Keratinocyte (primary cell): ENCODE measurements around the gene SETDB1. TPM values are rescaled to one million over a fixed set of nuclear protein-coding genes. Genes with fewer than 3 reads are reported as not detected.

Experiments used
- DNase-seq: peaks from one replicate; pipeline ENCODE4 v3.0.0-alpha.2; 2011; ENCODE audit warnings: low read depth, missing footprints, low spot score
- FAIRE-seq: peaks from 2 replicates; lab custom pipeline; 2011; peaks lifted over from hg19 to GRCh38; lab: Jason Lieb, UNC
- H2AFZ ChIP-seq: 2 replicates; pipeline ENCODE4 v1.6.0; 2012; ENCODE audit warnings: low read length, control low read depth, inconsistent platforms; ENCODE audit not compliant: control insufficient read depth
- H3K27ac ChIP-seq: 2 replicates; pipeline ENCODE4 v1.5.1; 2011; ENCODE audit warnings: low read length; ENCODE audit not compliant: control insufficient read depth, insufficient read depth
- H3K27me3 ChIP-seq: 3 replicates; pipeline ENCODE4 v1.6.0; 2011; ENCODE audit warnings: low read length; ENCODE audit not compliant: control insufficient read depth, insufficient read depth; ENCODE audit errors: extremely low read depth
- H3K36me3 ChIP-seq, 2 experiments: 2 replicates in 1 of 2; 3 replicates in 1 of 2; pipeline ENCODE4 v1.5.1; 2011; ENCODE audit warnings: low read length in 2 of 2, mild to moderate bottlenecking in 1 of 2; ENCODE audit not compliant: control insufficient read depth in 2 of 2, insufficient read depth in 2 of 2; ENCODE audit errors: extremely low read depth in 1 of 2
- H3K4me1 ChIP-seq: 3 replicates; pipeline ENCODE4 v1.5.1; 2011; ENCODE audit warnings: low read length; ENCODE audit not compliant: control insufficient read depth, insufficient read depth; ENCODE audit errors: extremely low read depth
- H3K4me2 ChIP-seq: 3 replicates; pipeline ENCODE4 v1.6.0; 2011; ENCODE audit warnings: low read depth, low read length; ENCODE audit not compliant: control insufficient read depth, insufficient read depth; ENCODE audit errors: extremely low read depth
- H3K4me3 ChIP-seq, 3 experiments: fragments of 200-600 bp in 1 of 3; sonication (generic) in 1 of 3; 2 replicates in 2 of 3; 3 replicates in 1 of 3; pipeline ENCODE4 v1.5.1; 2011 to 2016; ENCODE audit warnings: low read length in 3 of 3, mild to moderate bottlenecking in 3 of 3, control low read depth in 2 of 3, inconsistent platforms in 1 of 3, low read depth in 1 of 3, mixed read lengths in 1 of 3, mixed run types in 1 of 3, moderate library complexity in 1 of 3; ENCODE audit not compliant: control insufficient read depth in 2 of 3, insufficient read depth in 2 of 3; ENCODE audit errors: extremely low read depth in 1 of 3
- H3K79me2 ChIP-seq: 2 replicates; pipeline ENCODE4 v1.6.0; 2012; ENCODE audit warnings: low read length; ENCODE audit not compliant: control insufficient read depth, insufficient read depth
- H3K9ac ChIP-seq: 3 replicates; pipeline ENCODE4 v1.6.0; 2011; ENCODE audit warnings: low read length; ENCODE audit not compliant: control insufficient read depth, insufficient read depth; ENCODE audit errors: extremely low read depth
- H3K9me1 ChIP-seq: 3 replicates; pipeline ENCODE4 v1.6.0; 2011; ENCODE audit warnings: low read length; ENCODE audit not compliant: control insufficient read depth, insufficient read depth; ENCODE audit errors: extremely low read depth
- H3K9me3 ChIP-seq: 2 replicates; pipeline ENCODE4 v1.5.1; 2012; ENCODE audit warnings: low read depth, low read length; ENCODE audit not compliant: control insufficient read depth
- H4K20me1 ChIP-seq: 3 replicates; pipeline ENCODE4 v1.6.0; 2011; ENCODE audit warnings: low read length; ENCODE audit not compliant: control insufficient read depth, insufficient read depth; ENCODE audit errors: extremely low read depth
- CTCF ChIP-seq, 3 experiments: IDR thresholded peaks in 1 of 3; conservative IDR thresholded peaks in 1 of 3; optimal IDR thresholded peaks in 1 of 3; 2 replicates in 2 of 3; 3 replicates in 1 of 3; pipeline versions ENCODE3 to v1.5.1; 2011; ENCODE audit warnings: low read length in 3 of 3, mild to moderate bottlenecking in 3 of 3, moderate library complexity in 2 of 3, control low read depth in 1 of 3, inconsistent platforms in 1 of 3; ENCODE audit not compliant: insufficient read depth in 2 of 3; ENCODE audit errors: extremely low read depth in 1 of 3
- EZH2 ChIP-seq: IDR thresholded peaks from one replicate; pipeline ENCODE4 v1.6.1; 2012; ENCODE audit warnings: inconsistent platforms, mild to moderate bottlenecking, low read length, moderate library complexity
- dilution Hi-C: fragments of 300-500 bp; cut with MboI; formaldehyde crosslinking; loops from one replicate; pipeline ENCODE4 v1.7.0; 2020; ENCODE audit warnings: low sequenced_read_pairs; ENCODE audit not compliant: extremely low pct_ligation_motif_present
- polyA plus RNA-seq, 5 experiments: library from polyadenylated mRNA; depleted of rRNA in 3 of 5; stranded (reverse) in 3 of 5; stranded (forward) in 1 of 5; unstranded in 1 of 5; fragments of >200 nt; gene quantifications; 1 replicate in 1 of 5; 2 replicates in 3 of 5; 3 replicates in 1 of 5; pipeline versions ENCODE4 v1.2.1 to v1.2.3, GENCODE V29; 2011 to 2012; ENCODE audit warnings: missing spikeins in 2 of 5, low read depth in 1 of 5, low replicate concordance in 1 of 5

SETDB1 gene
- polyA plus RNA-seq, 1 donor (not counting 4 experiments of a cell fraction or from before 2014, with no cell fraction given): 31.3 TPM

- FAIRE-seq: no peak
Measured at GRCh38 chr1:150992626-150993025, 66.5 kb downstream of the SETDB1 start.

GRCh38 chr1:150994248-150994647 lies 68.1 kb downstream of the SETDB1 start:
- Histone ChIP-seq H3K9ac (no peak overlapping the region), H3K36me3 (peaks cover 0 to 2% of the 10 kb centered on the region in 2 experiments), H3K27me3 (no peaks in the 10 kb centered on the region), H3K27ac (no peak overlapping the region), H3K4me3 (no peak overlapping the region), H3K4me1 (peaks cover 8% of the 10 kb centered on the region), H3K9me3 (no peaks in the 10 kb centered on the region), H3K4me2 (no peak overlapping the region), H4K20me1 (no peaks in the 10 kb centered on the region), H2AFZ (no peak overlapping the region), H3K9me1 (no peaks in the 10 kb centered on the region), H3K79me2 (no peaks in the 10 kb centered on the region)
- dilution Hi-C loops: no loop called here
- FAIRE-seq: no peak
- no peak for DNase-seq
- TF ChIP-seq EZH2 (no peak), CTCF (optimal IDR thresholded peaks at IDR 0.05 in 1 of 3, IDR thresholded peaks at IDR 0.05 in 1 of 3, conservative IDR thresholded peaks at IDR 0.05 in 1 of 3; ENCODE audit: extremely low read depth in 1 of 3, insufficient read depth in 2 of 3, low read length in 3 of 3) (no peak)

More at GRCh38 chr1:150992626-150993025, 66.5 kb downstream of the SETDB1 start:
- Histone ChIP-seq H3K9me1 (no peaks in the 10 kb centered on the region), H2AFZ (no peak overlapping the region), H4K20me1 (no peaks in the 10 kb centered on the region), H3K27ac (no peak overlapping the region), H3K9ac (no peak overlapping the region), H3K9me3 (no peaks in the 10 kb centered on the region), H3K4me1 (peaks cover 3% of the 10 kb centered on the region), H3K4me2 (no peak overlapping the region), H3K79me2 (no peaks in the 10 kb centered on the region), H3K4me3 (no peak overlapping the region), H3K27me3 (no peaks in the 10 kb centered on the region), H3K36me3 (no peaks in the 10 kb centered on the region)
- no peak for TF ChIP-seq CTCF (optimal IDR thresholded peaks at IDR 0.05 in 1 of 3, IDR thresholded peaks at IDR 0.05 in 1 of 3, conservative IDR thresholded peaks at IDR 0.05 in 1 of 3; ENCODE audit: extremely low read depth in 1 of 3, insufficient read depth in 2 of 3, low read length in 3 of 3)
- no peak for TF ChIP-seq EZH2
- dilution Hi-C loops: no loop called here
- no peak for DNase-seq
